NB4 (cell line): Measurements from ENCODE around the gene CSTPP1.
"Not testable (repeated sequence)": the region's sequence is repeated elsewhere in the genome, so short reads cannot be mapped to it uniquely, and the experiment has no call there.

Source experiments
- DNase-seq: peaks from one replicate; pipeline ENCODE4 v3.0.0; 2010; ENCODE audit warnings: low read depth
- H3K4me3 ChIP-seq: one replicate; pipeline ENCODE4 v1.5.1; 2011; ENCODE audit warnings: mild to moderate bottlenecking, low read depth, low read length, moderate library complexity
- CTCF ChIP-seq: IDR thresholded peaks from one replicate; pipeline ENCODE4 v1.5.1; 2012; ENCODE audit warnings: low read depth, low read length
- MAX ChIP-seq: IDR thresholded peaks from 2 replicates; pipeline ENCODE4 v1.6.1; 2011; ENCODE audit warnings: low read depth, low read length
- MYC ChIP-seq: IDR thresholded peaks from 2 replicates; pipeline ENCODE4 v1.6.1; 2011; ENCODE audit warnings: low read depth, low read length
- POLR2A ChIP-seq: IDR thresholded peaks from 2 replicates; pipeline ENCODE4 v1.6.1; 2011; ENCODE audit warnings: mild to moderate bottlenecking; ENCODE audit not compliant: insufficient read length; ENCODE audit errors: extremely low read depth

Gene CSTPP1

GRCh38 chr11:47083913-47084312 lies 147.4 kb downstream of the CSTPP1 start:
- peak; percentile 53 for DNase-seq
- TF ChIP-seq CTCF (no peak), POLR2A (no peak), MYC (no peak), MAX (no peak)

GRCh38 chr11:47087801-47088200 lies 151.2 kb downstream of the CSTPP1 start:
- DNase-seq, result peak; percentile 57
- TF ChIP-seq POLR2A (no peak), MYC (peak; percentile 56; the same call in 1 of the 2 replicates), CTCF (no peak), MAX (peak; percentile 61)
- no peak overlapping the region for H3K4me3 ChIP-seq

More at GRCh38 chr11:47083913-47084312, 147.4 kb downstream of the CSTPP1 start:
- H3K4me3 ChIP-seq, result no peak overlapping the region

- DNase-seq, result no peak
- TF ChIP-seq CTCF (no peak), MYC (no peak), MAX (no peak), POLR2A (no peak)
- H3K4me3 ChIP-seq, result no peak overlapping the region
These were observed 157.0 kb downstream of the CSTPP1 start for GRCh38 chr11:47093541-47093940.

GRCh38 chr11:47096871-47097270 lies 160.3 kb downstream of the CSTPP1 start:
- DNase-seq, H3K4me3 ChIP-seq: not testable (repeated sequence)

GRCh38 chr11:47098223-47098622 lies 161.7 kb downstream of the CSTPP1 start:
- H3K4me3 ChIP-seq, DNase-seq: not testable (repeated sequence)

- DNase-seq, result no peak
- TF ChIP-seq CTCF (no peak), MYC (no peak), POLR2A (no peak), MAX (no peak)
These were observed 162.8 kb downstream of the CSTPP1 start for GRCh38 chr11:47099214-47099917.

GRCh38 chr11:47099918-47100315 lies 163.4 kb downstream of the CSTPP1 start:
- TF ChIP-seq POLR2A, result no peak
- TF ChIP-seq MYC, result no peak
- TF ChIP-seq MAX, result no peak
- no peak for TF ChIP-seq CTCF
- no peak overlapping the region for H3K4me3 ChIP-seq
- no peak for DNase-seq

More at GRCh38 chr11:47099214-47099917, 162.8 kb downstream of the CSTPP1 start:
- H3K4me3 ChIP-seq, result no peak overlapping the region
